Keratinocyte (primary cell): Measurements from ENCODE around the gene SLU7. TPM values are rescaled to one million over a fixed set of nuclear protein-coding genes. Genes with fewer than 3 reads are reported as not detected.

Experiments used
- DNase-seq: peaks from one replicate; pipeline ENCODE4 v3.0.0-alpha.2; 2011; ENCODE audit warnings: low read depth, missing footprints, low spot score
- FAIRE-seq: peaks from 2 replicates; lab custom pipeline; 2011; peaks lifted over from hg19 to GRCh38; lab: Jason Lieb, UNC
- H2AFZ ChIP-seq: 2 replicates; pipeline ENCODE4 v1.6.0; 2012; ENCODE audit warnings: low read length, control low read depth, inconsistent platforms; ENCODE audit not compliant: control insufficient read depth
- H3K27ac ChIP-seq: 2 replicates; pipeline ENCODE4 v1.5.1; 2011; ENCODE audit warnings: low read length; ENCODE audit not compliant: control insufficient read depth, insufficient read depth
- H3K27me3 ChIP-seq: 3 replicates; pipeline ENCODE4 v1.6.0; 2011; ENCODE audit warnings: low read length; ENCODE audit not compliant: control insufficient read depth, insufficient read depth; ENCODE audit errors: extremely low read depth
- H3K36me3 ChIP-seq, 2 experiments: 2 replicates in 1 of 2; 3 replicates in 1 of 2; pipeline ENCODE4 v1.5.1; 2011; ENCODE audit warnings: low read length in 2 of 2, mild to moderate bottlenecking in 1 of 2; ENCODE audit not compliant: control insufficient read depth in 2 of 2, insufficient read depth in 2 of 2; ENCODE audit errors: extremely low read depth in 1 of 2
- H3K4me1 ChIP-seq: 3 replicates; pipeline ENCODE4 v1.5.1; 2011; ENCODE audit warnings: low read length; ENCODE audit not compliant: control insufficient read depth, insufficient read depth; ENCODE audit errors: extremely low read depth
- H3K4me2 ChIP-seq: 3 replicates; pipeline ENCODE4 v1.6.0; 2011; ENCODE audit warnings: low read depth, low read length; ENCODE audit not compliant: control insufficient read depth, insufficient read depth; ENCODE audit errors: extremely low read depth
- H3K4me3 ChIP-seq, 3 experiments: fragments of 200-600 bp in 1 of 3; sonication (generic) in 1 of 3; 2 replicates in 2 of 3; 3 replicates in 1 of 3; pipeline ENCODE4 v1.5.1; 2011 to 2016; ENCODE audit warnings: low read length in 3 of 3, mild to moderate bottlenecking in 3 of 3, control low read depth in 2 of 3, inconsistent platforms in 1 of 3, low read depth in 1 of 3, mixed read lengths in 1 of 3, mixed run types in 1 of 3, moderate library complexity in 1 of 3; ENCODE audit not compliant: control insufficient read depth in 2 of 3, insufficient read depth in 2 of 3; ENCODE audit errors: extremely low read depth in 1 of 3
- H3K79me2 ChIP-seq: 2 replicates; pipeline ENCODE4 v1.6.0; 2012; ENCODE audit warnings: low read length; ENCODE audit not compliant: control insufficient read depth, insufficient read depth
- H3K9ac ChIP-seq: 3 replicates; pipeline ENCODE4 v1.6.0; 2011; ENCODE audit warnings: low read length; ENCODE audit not compliant: control insufficient read depth, insufficient read depth; ENCODE audit errors: extremely low read depth
- H3K9me1 ChIP-seq: 3 replicates; pipeline ENCODE4 v1.6.0; 2011; ENCODE audit warnings: low read length; ENCODE audit not compliant: control insufficient read depth, insufficient read depth; ENCODE audit errors: extremely low read depth
- H3K9me3 ChIP-seq: 2 replicates; pipeline ENCODE4 v1.5.1; 2012; ENCODE audit warnings: low read depth, low read length; ENCODE audit not compliant: control insufficient read depth
- H4K20me1 ChIP-seq: 3 replicates; pipeline ENCODE4 v1.6.0; 2011; ENCODE audit warnings: low read length; ENCODE audit not compliant: control insufficient read depth, insufficient read depth; ENCODE audit errors: extremely low read depth
- CTCF ChIP-seq, 3 experiments: IDR thresholded peaks in 1 of 3; conservative IDR thresholded peaks in 1 of 3; optimal IDR thresholded peaks in 1 of 3; 2 replicates in 2 of 3; 3 replicates in 1 of 3; pipeline versions ENCODE3 to v1.5.1; 2011; ENCODE audit warnings: low read length in 3 of 3, mild to moderate bottlenecking in 3 of 3, moderate library complexity in 2 of 3, control low read depth in 1 of 3, inconsistent platforms in 1 of 3; ENCODE audit not compliant: insufficient read depth in 2 of 3; ENCODE audit errors: extremely low read depth in 1 of 3
- EZH2 ChIP-seq: IDR thresholded peaks from one replicate; pipeline ENCODE4 v1.6.1; 2012; ENCODE audit warnings: inconsistent platforms, mild to moderate bottlenecking, low read length, moderate library complexity
- dilution Hi-C: fragments of 300-500 bp; cut with MboI; formaldehyde crosslinking; loops from one replicate; pipeline ENCODE4 v1.7.0; 2020; ENCODE audit warnings: low sequenced_read_pairs; ENCODE audit not compliant: extremely low pct_ligation_motif_present
- polyA plus RNA-seq, 5 experiments: library from polyadenylated mRNA; depleted of rRNA in 3 of 5; stranded (reverse) in 3 of 5; stranded (forward) in 1 of 5; unstranded in 1 of 5; fragments of >200 nt; gene quantifications; 1 replicate in 1 of 5; 2 replicates in 3 of 5; 3 replicates in 1 of 5; pipeline versions ENCODE4 v1.2.1 to v1.2.3, GENCODE V29; 2011 to 2012; ENCODE audit warnings: missing spikeins in 2 of 5, low read depth in 1 of 5, low replicate concordance in 1 of 5

Gene SLU7
- polyA plus RNA-seq, 1 donor (not counting 4 experiments of a cell fraction or from before 2014, with no cell fraction given) = 29.7 TPM

DNA sequence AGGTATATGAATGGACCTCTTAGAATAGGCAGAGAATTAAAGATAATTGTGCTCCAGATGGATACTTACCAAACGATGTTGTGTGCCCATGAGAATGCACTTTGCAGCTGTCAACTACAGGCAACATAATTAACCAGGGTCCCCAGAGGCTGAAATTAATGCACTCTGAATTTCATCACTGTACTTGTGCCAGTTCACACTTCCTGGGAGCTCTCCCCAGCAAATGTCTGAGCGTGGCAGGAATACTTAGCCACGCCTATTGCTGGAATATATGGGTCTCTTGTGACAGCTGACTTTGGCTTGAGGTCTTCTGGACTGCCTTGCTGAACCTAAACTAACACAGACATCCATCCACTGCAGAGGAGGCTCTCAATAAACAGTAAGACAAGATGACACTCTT lies 36.5 kb downstream of the SLU7 start:
- Histone ChIP-seq H3K4me2 (no peak overlapping the region), H3K9ac (no peak overlapping the region), H3K27ac (no peak overlapping the region), H3K4me1 (no peaks in the 10 kb centered on the region), H4K20me1 (no peaks in the 10 kb centered on the region), H2AFZ (no peak overlapping the region), H3K27me3 (no peaks in the 10 kb centered on the region), H3K9me3 (no peaks in the 10 kb centered on the region), H3K79me2 (no peaks in the 10 kb centered on the region), H3K9me1 (no peaks in the 10 kb centered on the region), H3K36me3 (no peaks in the 10 kb centered on the region), H3K4me3 (no peak overlapping the region)
- TF ChIP-seq CTCF (optimal IDR thresholded peaks at IDR 0.05 in 1 of 3, IDR thresholded peaks at IDR 0.05 in 1 of 3, conservative IDR thresholded peaks at IDR 0.05 in 1 of 3; ENCODE audit: extremely low read depth in 1 of 3, insufficient read depth in 2 of 3, low read length in 3 of 3) = no peak
- TF ChIP-seq EZH2 = no peak
- DNase-seq (no peak), FAIRE-seq (no peak)
- dilution Hi-C loops = no loop called here

DNA sequence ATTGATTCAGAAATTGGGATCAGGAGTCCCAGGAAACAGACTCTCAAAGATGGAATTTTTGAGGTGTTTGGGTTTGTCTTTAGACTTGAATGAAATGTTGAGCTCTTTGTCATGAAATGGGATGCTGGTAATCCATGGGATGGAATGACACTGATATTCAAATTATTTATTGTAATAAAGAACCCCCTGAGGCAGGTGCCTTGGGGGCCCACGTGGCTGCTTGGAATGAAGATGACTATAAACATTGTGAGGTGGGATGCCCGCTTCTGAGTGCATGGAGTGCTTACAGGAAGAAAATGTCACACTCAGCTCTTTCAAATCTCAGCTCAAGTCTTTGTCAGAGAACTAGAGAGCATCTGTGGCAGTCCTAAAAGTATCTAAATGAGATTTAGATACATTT lies 38.8 kb downstream of the SLU7 start:
- dilution Hi-C loops = no loop called here
- no peak overlapping the region for H2AFZ ChIP-seq
- H3K9me1 ChIP-seq = no peaks in the 10 kb centered on the region
- H3K27ac ChIP-seq = no peak overlapping the region
- TF ChIP-seq CTCF (optimal IDR thresholded peaks at IDR 0.05 in 1 of 3, IDR thresholded peaks at IDR 0.05 in 1 of 3, conservative IDR thresholded peaks at IDR 0.05 in 1 of 3; ENCODE audit: extremely low read depth in 1 of 3, insufficient read depth in 2 of 3, low read length in 3 of 3) (no peak), EZH2 (no peak)
- peaks cover 4% of the 10 kb centered on the region for H3K27me3 ChIP-seq
- H3K79me2 ChIP-seq = no peaks in the 10 kb centered on the region
- FAIRE-seq = no peak
- no peaks in the 10 kb centered on the region for H3K9me3 ChIP-seq
- no peak overlapping the region for H3K4me3 ChIP-seq
- no peak overlapping the region for H3K9ac ChIP-seq
- no peaks in the 10 kb centered on the region for H3K4me1 ChIP-seq
- no peaks in the 10 kb centered on the region for H3K36me3 ChIP-seq
- no peaks in the 10 kb centered on the region for H4K20me1 ChIP-seq
- DNase-seq = no peak
- H3K4me2 ChIP-seq = no peak overlapping the region
